COR-L47 (cell line): Measurements from ENCODE around the gene MAP3K14.

Experiments used
- DNase-seq: peaks from one replicate; lab custom pipeline; 2025; lab: John Stamatoyannopoulos, UW

The MAP3K14 gene

DNA sequence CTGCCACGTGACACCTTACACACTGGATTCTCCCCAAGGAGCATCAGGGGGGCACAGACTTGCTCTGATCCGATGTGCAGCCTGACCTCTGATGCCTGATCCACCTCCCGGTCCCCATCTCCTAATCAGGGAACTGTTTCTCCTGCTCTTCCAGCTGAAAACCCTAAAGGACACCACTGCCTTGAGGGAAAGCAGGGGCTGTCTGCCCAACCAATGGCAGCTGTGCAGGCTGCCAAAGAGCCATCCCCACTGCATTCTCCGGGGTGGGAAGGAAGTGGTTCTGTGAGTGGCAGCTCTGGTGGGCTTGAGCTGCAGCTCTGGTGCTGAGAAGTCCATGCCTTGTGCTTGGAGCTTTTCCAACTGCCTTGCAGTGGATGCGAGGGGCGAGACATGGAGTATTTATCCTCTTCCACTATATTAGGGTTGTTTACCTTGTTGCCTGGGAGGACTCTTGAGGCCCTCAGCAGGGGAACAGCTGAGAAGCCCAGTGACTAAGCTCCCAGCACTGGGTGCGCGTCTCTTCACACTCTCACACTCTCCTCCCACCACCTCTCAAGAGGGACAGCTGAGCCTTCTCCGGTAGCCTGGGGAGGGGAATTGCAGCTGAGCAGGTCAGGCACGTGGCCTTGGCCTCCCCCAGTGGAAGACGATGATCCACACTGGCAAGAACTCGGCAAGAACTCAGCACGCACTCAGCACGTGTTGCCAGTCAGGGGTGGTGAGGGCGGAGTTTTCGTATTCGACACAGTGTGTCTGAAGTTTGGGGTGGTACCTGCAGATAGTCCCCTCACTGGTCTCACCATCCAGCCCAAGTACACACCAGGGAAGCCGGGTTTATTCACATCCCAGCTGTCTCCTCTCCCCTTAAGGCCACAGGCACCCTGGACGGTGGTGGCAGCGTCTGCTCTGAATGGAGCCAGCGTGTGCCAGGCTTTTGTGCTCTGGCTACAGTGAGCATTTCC lies 33.9 kb downstream of the MAP3K14 start:
- no peak for DNase-seq

DNA sequence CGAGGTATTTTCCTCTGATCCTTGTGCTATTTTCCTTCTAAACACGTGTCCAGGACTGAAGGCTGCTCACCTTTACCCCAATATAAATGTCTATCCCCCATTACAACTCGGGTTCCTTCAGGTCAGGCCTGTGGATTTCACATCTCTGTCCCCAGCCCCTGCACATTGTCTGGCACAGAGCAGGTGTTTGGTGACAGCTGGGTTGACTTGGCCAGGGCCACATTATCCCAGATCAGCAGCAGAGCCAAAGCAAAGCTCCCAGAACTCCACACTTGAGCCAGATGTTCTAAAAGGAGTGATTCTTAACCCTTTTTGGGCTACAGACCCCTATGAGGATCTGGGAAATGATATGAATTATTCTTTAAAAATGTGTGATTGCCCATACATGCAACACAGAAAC lies 36.9 kb downstream of the MAP3K14 start:
- DNase-seq, result no peak

DNA sequence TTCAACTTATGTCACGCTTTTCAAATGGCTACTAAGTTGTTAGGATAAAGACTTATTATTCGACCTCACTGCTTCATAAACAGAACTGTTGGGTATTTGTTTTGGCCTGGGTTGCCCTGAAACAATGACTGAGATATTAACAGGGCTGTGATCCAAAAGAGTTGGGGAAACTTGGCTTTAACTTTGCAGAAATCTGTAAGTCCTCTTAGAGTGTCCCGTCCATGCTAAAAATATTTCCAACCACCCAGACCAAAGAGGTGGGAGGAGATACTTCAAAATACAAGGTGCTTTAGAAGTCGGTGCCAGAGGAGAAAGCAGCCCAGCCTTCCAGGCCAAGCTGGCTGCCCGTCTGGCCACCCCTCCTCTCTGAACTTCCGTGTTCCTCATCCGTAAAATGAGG lies 38.8 kb downstream of the MAP3K14 start:
- DNase-seq, result no peak

DNA sequence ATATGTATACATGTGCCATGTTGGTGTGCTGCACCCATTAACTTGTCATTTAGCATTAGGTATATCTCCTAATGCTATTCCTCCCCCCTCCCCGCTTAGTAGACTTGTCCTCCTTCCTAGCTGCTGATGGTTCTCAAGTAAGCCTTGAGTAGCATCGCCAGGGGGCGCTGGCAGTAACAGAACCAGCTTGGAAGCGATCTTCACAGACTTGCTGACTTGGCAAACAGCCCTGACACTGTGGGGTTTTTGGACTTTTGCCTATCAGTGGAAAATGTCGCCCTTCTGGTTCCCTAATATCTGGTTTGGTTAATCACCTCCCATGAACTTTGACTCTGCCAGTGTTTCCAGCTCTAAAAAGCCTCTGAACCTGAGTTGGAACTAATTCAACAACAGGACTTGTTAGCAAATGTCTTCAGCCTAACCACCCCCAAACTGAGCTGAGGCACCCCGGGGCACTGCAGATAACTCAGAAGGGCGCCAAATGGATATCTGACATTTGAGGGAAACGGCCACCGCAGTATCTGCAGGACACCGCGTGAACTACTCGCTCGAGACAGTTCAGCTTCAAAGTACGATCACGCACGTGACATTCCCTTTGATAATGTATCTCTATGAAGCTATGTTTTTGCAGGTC lies 39.5 kb downstream of the MAP3K14 start:
- DNase-seq, result peak; percentile 89

DNA sequence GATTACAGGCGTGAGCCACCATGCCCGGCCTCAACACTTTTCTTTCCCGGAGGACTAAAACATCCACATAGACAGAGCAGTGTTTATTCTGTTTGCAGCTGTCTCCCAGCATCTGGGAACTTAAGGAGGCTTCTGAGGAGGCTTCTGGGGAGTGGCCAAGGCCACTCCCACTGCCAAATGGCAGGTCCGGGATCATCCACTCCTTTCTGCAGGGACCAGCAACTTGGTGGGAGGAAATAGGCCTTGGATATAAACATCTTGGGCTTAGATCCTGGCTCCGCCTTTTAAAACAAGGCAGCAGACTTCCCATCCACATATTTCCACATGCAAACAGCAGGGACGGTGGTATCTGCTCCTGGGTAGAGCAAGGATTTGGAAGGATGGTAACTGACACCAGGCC lies 40.8 kb downstream of the MAP3K14 start:
- no peak for DNase-seq

DNA sequence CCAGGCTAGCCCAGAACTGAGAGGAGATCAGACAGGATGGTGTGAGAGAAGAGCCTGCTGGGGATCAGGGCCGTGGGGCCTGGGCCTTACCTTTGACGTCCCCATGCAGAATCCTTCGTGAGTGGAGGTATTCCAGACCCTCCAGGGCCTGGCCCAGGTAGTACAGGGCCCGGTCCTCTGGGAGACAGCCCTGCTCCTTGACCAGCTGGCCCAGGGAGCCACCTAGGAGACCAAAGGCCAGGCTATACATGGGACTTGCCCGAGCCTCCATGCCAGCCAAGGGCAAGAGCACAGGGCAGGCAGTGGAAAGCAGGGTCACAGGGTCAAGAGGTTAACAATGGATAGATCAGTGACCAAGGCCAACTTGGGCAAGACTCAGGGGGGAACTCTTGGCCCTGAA lies 42.8 kb downstream of the MAP3K14 start:
- DNase-seq, result no peak

DNA sequence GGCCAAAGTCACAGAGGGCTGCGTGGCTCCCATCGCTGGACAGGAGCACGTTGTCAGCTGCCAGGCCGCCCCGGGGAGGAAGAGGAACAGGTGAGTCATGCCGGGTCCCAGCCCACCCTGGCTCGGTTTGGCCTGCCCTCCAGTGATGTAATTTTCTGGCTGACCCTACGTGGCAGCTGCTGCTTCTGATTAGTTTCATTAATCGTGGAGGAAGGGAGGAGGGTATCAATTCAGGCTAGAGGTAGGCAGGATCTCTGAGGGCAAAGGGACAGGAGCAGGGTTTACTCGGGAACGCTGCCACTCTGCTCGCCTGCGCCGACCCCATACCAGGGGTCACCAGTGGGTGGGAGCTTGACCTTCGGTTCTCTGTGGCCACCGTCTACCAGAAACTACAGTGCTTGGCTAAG lies 43.3 kb downstream of the MAP3K14 start:
- DNase-seq, result no peak

DNA sequence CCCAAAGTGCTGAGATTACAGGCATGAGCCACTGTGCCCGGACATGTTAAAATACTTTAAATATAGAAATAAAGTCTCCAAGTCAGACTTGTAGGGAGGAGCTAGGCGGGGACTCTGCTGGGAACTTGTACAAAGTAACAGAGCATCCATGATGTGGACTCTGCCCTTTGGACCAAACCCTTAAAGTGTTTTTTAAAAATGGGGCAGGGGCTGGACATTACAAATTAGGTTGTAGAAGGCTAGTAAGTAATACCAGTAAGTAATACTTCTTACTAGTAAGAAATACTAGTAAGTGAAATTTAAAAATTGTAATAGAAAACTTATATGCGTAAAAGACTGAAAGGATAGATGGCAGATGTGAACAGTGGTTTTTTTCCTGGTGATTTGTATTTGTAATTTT lies 45.2 kb downstream of the MAP3K14 start:
- DNase-seq, result no peak

DNA sequence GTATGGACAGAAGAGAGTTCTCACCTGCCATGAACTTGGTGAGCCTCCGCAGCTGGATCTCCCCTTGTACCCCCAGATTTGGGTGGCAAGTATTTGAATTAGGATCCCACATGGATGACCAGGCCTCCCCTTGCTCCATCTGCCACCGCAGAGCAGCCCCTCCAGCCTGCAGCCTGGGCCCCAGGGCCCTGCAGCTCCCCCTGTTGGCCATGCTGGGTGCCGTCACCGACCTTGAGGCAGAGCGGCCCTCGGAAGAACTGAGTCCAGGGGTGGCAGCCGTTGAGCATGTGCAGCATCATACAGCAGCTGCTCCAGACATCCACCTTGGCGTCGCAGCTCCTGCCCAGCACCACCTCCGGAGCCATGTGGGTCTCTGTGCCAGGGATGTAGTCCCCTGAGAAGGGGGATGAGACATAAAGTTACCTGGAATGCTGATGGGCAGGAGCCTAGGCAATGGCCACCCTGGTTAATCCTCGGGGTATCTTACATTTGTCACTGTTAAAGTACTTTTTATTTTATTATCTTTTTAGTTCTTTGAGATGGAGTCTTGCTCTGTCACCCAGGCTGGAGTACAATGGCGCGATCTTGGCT lies 45.9 kb downstream of the MAP3K14 start:
- peak; percentile 16 for DNase-seq

DNA sequence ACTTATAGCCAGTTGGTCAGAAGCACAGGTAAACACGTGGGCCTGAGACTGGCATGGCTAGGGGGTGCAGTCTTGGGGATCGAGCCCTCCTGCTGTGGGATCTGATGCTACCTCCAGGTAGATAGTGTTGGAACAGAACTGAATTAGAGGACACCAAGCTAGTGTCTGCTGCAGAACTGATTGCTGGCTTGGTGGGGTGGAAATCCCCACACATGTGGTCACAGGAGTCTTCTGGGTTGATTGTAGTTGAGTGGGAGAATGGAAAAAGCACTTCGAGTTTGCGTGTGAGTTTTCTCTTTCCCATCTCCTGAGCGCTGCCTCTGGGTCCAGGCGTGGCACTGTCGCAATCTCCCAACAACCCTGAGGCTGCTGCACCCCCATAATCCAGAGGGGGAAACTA lies 46.9 kb downstream of the MAP3K14 start:
- DNase-seq, result no peak

DNA sequence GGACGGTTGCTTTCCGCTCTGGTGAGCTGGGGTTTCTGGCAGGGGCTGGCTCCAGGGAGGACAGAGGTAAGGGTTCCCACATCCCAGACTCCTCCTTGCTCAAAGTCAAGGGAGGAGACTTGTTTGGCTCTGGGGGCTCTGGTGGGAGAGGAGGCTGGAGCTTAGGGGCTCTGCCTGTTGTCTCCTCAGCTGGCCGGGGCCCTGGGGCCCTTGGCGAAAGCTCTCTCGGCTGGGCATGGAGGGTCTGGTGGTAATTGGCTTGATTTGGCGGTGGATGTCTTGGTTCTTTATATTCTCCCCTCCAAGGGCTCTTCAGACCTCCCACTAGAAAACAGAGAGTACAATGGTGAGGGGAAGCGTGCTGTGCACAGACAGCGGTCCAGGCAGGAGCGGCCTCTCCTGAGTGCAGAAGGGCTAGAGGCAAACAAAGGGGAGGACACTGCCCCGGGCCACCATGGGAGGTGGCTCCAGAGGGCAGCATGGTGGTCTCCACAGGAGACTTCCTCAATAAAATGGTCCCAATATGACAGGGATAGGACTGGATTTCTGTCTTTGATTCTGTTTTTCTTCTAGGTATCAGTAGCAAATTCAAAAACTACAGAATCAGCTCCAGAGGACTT lies 49.3 kb downstream of the MAP3K14 start:
- DNase-seq, result no peak

DNA sequence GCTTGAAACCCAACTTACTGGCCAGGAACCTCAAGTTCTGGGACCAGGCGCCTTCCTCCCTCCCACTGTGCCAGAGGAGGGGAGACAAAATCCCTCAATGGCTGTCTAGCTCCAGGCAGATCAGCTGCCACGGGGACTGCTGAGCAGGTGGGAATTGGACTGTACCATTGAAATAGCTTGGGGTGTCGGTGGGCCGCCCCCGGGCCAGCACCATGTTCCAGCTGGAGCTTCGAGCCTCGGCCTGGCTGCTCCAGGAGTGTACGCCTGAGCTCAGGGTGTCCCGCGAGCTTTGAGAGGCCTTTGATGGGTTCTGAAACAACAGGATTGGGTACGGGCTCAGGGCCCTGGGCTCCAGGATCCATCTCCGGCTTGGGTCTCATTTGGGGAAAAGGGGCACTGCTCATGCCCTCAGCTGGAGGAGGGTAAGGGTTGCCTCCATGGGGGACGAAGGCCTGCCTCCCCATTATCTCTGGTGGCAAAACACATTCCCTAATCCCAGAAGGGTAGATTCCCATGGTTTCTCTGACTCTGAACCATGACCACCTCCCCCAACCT lies 50.4 kb downstream of the MAP3K14 start:
- DNase-seq, result no peak

DNA sequence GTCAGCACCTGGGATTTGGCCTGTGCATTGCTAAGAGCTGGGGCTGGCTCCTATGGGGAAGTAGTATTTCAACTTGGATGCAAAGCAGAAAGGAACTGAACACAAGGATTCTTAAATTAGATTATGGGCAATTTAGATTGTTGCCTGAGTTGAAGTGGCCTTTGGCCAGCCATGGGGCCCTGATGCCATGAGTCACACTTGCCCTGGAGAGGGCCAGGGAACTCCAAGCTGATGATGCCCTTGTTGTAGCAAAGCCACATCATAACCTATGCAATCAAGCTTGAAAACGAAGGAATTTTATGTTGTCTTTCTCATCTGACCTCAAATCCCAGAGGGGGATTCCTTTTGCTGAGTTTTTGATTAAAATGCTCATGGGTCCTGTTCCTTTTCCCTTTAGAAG lies 51.0 kb downstream of the MAP3K14 start:
- no peak for DNase-seq

DNA sequence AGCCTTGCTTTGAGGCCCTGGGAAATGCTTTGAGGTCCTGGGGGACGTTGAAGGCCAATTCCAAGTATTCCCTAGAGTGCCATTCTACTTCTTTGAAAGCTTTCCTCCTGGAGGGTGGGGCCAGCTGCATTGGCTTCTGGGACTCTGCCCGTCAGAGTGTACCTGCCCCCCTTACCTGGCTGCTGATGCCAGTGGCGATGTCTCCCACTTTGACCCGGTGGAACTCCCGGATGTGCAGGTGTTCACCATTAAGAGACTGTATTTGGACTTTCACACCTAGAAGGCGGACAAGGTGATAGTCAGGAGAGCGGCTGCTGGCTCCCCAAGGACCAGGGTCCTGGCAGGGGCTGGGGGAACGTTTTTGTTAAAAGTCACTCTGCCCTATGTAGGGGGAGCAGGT lies 51.8 kb downstream of the MAP3K14 start:
- DNase-seq, result no peak

DNA sequence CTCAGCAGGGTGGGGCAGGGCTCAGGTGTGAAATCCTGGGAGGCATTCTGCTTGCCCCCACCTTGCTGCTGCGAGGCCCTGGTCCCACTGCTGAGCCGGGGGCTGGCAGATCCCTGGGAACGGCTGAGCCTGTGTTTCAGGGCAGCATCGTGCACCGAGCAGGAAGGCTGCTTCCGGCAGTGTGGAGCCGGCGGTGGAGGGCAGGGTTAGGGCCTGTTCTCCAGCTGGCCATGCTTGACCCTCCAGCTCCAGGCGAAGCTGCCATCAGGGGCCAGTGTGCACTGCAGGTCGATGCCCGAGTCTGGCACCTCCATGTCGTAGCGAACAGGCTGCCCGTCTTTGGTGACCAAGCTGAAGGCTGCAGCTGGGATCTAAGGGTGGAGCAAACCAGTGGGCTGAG lies 52.4 kb downstream of the MAP3K14 start:
- no peak for DNase-seq

DNA sequence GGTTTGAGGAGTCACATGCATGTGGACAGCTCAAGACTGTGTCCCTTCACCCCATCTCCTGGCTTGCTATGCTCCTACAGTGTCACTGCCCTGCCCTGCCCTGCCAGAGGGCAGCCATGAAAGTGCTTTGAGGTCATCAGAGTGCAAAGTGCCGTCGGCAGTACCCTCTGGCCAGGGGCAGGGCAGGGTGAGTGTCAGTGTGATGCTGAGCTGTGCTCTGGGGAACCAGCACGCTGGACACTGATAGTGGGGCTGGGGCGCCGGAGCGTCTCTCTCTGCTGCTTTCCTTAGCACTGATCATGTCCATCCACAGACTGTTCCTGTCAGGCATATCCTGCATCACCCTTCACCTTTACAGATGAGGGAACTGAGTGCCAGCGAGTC lies 53.4 kb downstream of the MAP3K14 start:
- DNase-seq, result no peak

DNA sequence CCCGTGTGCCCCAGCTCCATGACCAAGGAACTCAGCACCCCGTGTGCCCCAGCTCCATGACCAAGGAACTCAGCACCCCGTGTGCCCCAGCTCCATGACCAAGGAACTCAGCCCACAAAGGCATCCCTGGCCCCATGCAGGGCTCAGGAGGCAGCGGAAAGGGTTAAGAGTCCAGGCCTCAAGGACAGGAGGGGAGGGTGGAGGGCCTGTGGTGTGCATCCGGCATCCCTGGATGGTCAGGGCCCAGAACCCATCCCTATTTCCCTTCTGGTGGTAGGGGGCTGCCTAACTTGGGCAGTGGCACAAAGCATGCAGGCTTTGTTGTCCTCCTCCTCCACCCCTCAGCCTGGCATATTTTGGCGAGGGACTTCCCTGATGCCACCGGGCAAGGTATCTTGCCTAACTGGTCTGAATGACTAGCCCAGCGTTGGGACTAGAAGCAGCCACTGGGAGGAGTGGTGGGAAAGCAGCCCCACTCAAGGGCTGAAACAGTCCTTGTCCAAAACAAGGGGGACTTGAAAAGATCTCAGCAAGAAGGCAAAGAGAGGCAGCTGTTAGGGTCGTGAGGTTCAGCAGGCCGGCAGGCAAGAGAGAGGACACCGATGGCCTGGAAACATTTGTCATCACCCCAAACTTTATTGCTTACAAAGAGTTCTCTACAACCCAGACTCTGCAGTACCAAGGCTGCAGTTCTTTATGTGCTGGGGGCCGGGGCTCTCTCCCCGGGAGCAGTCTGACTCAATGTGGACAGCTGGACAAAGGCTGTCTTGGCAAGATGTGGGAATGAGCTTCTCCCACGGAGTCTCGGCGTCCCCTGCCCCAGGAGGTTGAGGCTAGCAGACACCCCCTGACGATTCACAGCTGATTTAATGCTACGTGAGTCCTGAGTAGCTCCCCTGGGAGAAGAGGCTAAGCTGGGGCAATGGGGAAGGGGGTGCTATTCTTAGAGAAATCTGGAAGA lies 54.0 kb downstream of the MAP3K14 start:
- no peak for DNase-seq

DNA sequence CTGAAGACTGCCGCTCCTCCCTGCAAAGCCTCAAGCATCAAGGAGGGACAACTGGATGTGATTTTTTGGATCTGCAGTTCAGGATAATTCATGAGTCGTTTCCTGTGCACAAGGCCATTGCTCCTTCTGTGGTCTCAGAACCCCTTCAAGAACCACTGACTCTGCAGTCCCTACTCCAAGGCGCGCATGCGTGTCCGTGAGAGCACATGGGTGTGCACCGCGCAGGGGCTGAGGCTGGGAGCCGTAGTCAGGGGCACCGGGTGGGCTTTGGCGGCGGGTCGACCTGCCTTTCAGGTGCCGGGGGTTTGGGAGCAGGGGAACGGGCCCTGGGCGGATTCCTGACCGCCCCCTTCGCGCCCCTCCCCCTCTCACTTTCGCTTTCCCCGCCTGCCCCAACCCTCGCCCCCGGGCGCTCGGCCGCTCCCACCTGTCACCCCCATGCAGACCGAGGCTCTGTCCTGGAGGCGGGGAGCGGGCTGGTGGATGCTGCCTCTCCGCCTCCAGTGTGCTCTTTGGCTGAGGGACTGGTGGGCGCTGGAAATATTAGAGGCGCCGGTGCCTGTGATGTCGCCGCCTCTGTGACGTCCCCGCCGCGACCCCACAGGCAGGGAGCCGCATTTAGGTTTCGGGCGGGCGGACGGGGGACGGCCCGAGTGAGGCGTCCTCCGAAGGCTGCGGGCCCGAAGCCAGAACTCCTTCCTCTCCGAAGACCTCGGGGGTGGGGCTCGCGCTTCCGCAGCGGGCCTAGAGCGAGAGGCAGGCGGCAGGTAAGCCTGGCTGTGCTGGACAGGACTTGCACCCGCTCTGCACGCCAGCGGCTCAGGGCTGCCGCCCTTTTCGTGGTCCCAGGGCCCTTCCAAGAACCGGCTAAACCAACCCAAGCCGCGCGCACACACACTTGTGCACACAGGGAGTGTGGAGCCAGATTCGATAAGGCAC lies 55.0 kb downstream of the MAP3K14 start, which contains the start of gene SPATA32:
TSS of gene SPATA32 (minus strand) at position 518 of the 939 bp plus-strand sequence. CDS start at position 440, 78 bp downstream.
- no peak for DNase-seq

DNA sequence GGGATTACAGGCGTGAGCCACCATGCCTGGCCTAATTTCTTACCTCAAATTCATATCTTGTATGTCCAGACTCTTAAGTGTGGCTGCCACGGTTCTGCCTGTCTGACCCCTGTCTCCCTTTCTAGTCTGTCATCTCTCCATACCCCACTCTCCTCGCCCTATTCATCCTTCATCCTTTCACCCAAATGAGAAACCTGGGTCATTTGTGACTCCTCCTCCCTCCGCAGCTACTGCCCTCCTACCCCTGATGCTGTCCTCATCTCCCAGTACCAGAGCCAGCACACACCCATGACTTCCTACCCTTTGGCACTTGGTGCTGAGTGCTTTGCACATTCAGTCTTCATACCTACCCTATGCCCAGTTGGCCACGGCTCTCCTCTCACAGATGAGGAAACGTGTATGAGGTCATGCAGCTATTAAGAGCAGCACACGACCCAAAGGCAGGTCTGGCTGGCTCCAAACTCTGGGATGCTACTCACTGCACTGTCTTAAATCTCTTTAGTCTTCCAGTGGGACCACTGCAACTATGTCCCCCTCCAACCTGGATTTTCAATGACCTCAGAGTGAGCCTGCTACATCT lies 56.5 kb downstream of the MAP3K14 start:
- DNase-seq, result no peak

DNA sequence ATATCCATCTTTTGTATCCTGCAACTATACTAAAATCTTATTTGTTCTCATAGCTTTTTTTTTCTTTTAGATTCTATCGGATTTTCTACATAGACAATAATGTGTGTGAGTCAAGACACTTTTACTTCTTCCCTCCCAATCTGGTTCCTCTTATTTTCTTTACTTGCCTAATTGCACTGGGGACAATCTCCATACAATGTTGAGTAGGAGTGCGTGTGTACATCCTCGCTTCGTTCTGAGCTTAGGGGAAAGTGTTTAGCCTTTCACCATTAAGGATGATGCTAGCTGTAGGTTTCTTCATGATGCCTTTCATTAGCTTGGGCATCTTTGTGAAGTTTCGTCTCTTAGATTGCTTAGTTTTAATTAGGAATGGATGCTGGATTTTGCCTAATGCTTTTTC lies 57.8 kb downstream of the MAP3K14 start:
- no peak for DNase-seq
